HG02885 (cell line): ENCODE data around the gene ZBTB7A.
"Not testable (repeated sequence)": the region's sequence is repeated elsewhere in the genome, so short reads cannot be mapped to it uniquely, and the experiment has no call there.

ENCODE experiments used
- ATAC-seq: cut with Tn5 transposase; IDR thresholded peaks from one replicate; pipeline ENCODE4 v1.9.1; 2021; ENCODE audit warnings: mild to moderate bottlenecking; ENCODE audit not compliant: unreplicated experiment, poor library complexity

Gene ZBTB7A

GRCh38 chr19:4000798-4001197, 65.9 kb downstream of the ZBTB7A start:
- not testable (repeated sequence) for ATAC-seq

GRCh38 chr19:3998667-3999412, 67.9 kb downstream of the ZBTB7A start:
- ATAC-seq: not testable (repeated sequence)

GRCh38 chr19:3995607-3996006, 71.1 kb downstream of the ZBTB7A start:
- ATAC-seq: no peak
